HG02973 (cell line): ENCODE data around the gene MYOF.
"Not testable (repeated sequence)": the region's sequence is repeated elsewhere in the genome, so short reads cannot be mapped to it uniquely, and the experiment has no call there.

Experiments
- ATAC-seq: cut with Tn5 transposase; IDR thresholded peaks from one replicate; pipeline ENCODE4 v1.9.1; 2021; ENCODE audit warnings: moderate library complexity; ENCODE audit not compliant: unreplicated experiment

The MYOF gene

DNA sequence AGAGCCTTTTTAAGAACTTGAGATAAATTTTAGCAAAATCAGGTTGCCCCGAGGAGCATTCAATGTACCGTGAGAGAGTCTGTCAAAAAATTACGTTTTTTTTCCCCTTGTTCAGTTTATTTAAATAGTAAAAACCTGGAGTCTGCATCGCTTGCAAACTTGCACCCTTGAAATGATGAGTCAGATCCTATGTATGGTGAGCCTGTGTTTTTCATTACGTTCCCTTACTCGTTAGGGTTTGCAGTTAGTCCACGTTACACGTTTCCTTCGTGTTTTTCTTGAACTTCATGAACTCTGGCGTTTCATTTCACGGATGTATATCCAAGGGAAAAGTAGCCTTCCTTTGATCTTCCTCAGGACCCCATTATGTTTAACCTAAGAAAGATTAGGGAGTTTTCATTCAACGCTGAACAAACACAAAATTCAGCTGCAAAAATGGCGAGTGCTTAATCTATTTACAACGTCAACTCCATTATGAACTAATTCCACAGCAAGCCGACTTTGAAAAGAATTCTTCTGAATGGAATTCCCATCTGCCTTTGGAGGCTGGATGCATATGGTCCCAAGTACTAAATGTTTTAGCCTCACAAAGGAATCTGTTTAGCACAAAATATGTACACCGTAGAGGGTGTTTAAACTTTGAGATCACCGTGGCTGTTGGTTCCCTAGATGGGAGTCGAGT lies 182.4 kb downstream of the MYOF start:
- ATAC-seq = no peak

DNA sequence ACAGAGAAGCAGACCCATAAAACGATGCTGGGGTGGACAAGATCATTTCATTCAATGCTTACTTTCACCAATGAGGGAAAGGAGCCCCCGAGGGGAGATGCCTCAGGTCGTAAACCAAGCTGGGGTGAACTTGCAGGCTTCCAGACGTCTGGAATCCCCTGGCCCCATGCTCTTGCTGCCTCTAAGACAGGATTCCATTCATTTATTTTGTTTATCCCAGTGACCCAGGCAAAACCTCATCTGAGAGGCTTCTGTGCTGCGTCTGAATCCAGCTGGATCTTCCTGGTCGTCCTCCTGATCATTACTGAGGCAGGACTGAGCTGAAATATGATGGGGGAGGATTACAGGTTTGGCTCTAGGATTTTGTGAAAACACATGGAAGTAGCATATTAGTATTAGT lies 182.9 kb downstream of the MYOF start:
- no peak for ATAC-seq

- ATAC-seq = no peak
Observed at GRCh38 chr10:93296151-93296550, 186.0 kb downstream of the MYOF start.

DNA sequence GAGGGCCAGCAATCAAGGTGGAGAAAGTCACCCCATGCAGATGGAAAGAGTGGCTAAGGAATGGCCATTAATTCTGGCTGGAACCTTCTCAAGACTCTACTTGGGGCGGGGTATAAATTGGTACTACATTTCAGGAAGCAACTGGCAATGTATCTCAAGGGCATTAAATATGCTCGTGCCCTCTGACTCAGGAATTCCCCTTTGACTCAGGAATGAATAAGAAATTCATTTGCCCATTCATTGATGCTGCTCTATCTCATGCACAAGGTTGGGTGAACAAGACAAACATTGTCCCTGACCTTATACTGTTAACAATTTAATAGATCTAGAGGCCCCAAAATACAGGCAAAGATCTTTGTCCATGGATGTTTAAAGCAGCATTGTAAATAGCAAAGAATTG lies 188.1 kb downstream of the MYOF start:
- ATAC-seq = no peak

GRCh38 chr10:93290661-93291354 lies 191.3 kb downstream of the MYOF start:
- no peak for ATAC-seq

- ATAC-seq = no peak
Observed at GRCh38 chr10:93288679-93289634, 193.2 kb downstream of the MYOF start.

- ATAC-seq = no peak
Observed at GRCh38 chr10:93287775-93288174, 194.4 kb downstream of the MYOF start.

GRCh38 chr10:93284246-93284645 lies 197.9 kb downstream of the MYOF start:
- ATAC-seq = not testable (repeated sequence)

- no peak for ATAC-seq
Observed at GRCh38 chr10:93281367-93281720, 200.8 kb downstream of the MYOF start.

- no peak for ATAC-seq
Observed at GRCh38 chr10:93280699-93281366, 201.3 kb downstream of the MYOF start.

GRCh38 chr10:93280121-93280698 lies 201.9 kb downstream of the MYOF start:
- no peak for ATAC-seq

- no peak for ATAC-seq
Observed at GRCh38 chr10:93277360-93277759, 204.8 kb downstream of the MYOF start.

DNA sequence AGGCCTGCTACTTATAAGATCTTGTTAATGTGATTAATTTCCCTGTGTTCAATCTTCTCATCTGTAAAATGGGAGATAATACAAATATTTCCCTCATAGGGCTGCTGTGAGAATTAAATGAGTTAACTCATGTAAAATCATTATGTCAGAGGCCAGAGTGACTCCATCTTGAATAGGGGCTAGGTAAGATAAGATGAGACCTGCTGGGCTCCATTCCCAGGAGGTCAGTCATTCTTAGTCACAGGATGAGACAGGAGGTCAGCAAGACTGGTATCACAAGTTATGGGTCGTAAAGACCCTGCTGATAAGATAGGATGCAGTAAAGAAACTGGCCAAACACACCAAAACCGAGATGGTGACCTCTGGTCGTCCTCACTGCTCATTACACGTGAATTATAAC lies 207.7 kb downstream of the MYOF start:
- no peak for ATAC-seq

- ATAC-seq = no peak
Observed at GRCh38 chr10:93272884-93273675, 209.1 kb downstream of the MYOF start.

- ATAC-seq = no peak
Observed at GRCh38 chr10:93271347-93271746, 210.8 kb downstream of the MYOF start.

GRCh38 chr10:93269281-93269680 lies 212.9 kb downstream of the MYOF start:
- no peak for ATAC-seq

- ATAC-seq = no peak
Observed at GRCh38 chr10:93268021-93268420, 214.1 kb downstream of the MYOF start.

- peak; percentile 99 for ATAC-seq
Observed at GRCh38 chr10:93267521-93267920, 214.6 kb downstream of the MYOF start.

DNA sequence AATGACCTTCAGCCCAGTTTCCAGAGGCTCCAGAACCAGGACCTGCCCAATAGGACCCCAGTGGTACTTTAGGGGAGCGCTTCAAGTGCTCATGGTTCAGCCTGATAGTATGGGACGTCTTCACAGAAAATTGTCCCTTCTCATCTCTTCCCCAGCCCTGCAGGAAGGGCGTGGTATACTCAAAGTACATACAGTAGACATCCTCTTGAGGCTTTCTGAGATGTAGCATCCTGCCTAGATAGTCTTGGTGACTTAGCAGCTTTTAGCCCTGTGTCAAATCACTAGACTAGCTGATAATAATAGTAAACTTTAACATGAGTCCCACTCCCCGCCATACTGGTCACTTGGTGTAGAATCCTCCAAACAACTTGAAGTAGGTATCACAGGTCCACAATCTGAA lies 215.3 kb downstream of the MYOF start:
- ATAC-seq = no peak
